Stimulated activated naive CD4-positive, alpha-beta T cell (primary cell): ENCODE results near the gene RBPJ.
"Not testable (repeated sequence)": the region's sequence is repeated elsewhere in the genome, so short reads cannot be mapped to it uniquely, and the experiment has no call there.

Source experiments
- DNase-seq, 6 experiments: peaks; one replicate each; lab custom pipeline; 2025; lab: John Stamatoyannopoulos, UW

The RBPJ gene

GRCh38 chr4:26342328-26343037, 21.7 kb downstream of the RBPJ start:
- no peak for DNase-seq

- DNase-seq = no peak
These were observed 22.2 kb downstream of the RBPJ start for GRCh38 chr4:26343038-26343398.

GRCh38 chr4:26344901-26345564, 24.2 kb downstream of the RBPJ start:
- DNase-seq = no peak

GRCh38 chr4:26345565-26345938, 24.7 kb downstream of the RBPJ start:
- no peak for DNase-seq

- no peak for DNase-seq
These were observed 25.4 kb downstream of the RBPJ start for GRCh38 chr4:26346203-26346620.

GRCh38 chr4:26349496-26349895, 28.7 kb downstream of the RBPJ start:
- no peak for DNase-seq

- no peak for DNase-seq
These were observed 30.9 kb downstream of the RBPJ start for GRCh38 chr4:26351685-26352084.

GRCh38 chr4:26354491-26354890, 33.7 kb downstream of the RBPJ start:
- no peak for DNase-seq

- no peak for DNase-seq
These were observed 34.7 kb downstream of the RBPJ start for GRCh38 chr4:26355392-26356052.

- no peak for DNase-seq
These were observed 35.3 kb downstream of the RBPJ start for GRCh38 chr4:26356081-26356501.

- DNase-seq = not testable (repeated sequence)
These were observed 38.7 kb downstream of the RBPJ start for GRCh38 chr4:26359521-26359920.

GRCh38 chr4:26360273-26360672, 39.5 kb downstream of the RBPJ start:
- DNase-seq = no peak

- no peak for DNase-seq
These were observed 40.0 kb downstream of the RBPJ start for GRCh38 chr4:26360864-26361263.

- DNase-seq = no peak
These were observed 40.5 kb downstream of the RBPJ start for GRCh38 chr4:26361297-26361696.

- no peak for DNase-seq
These were observed 42.1 kb downstream of the RBPJ start for GRCh38 chr4:26362745-26363439.

GRCh38 chr4:26365537-26366150, 44.8 kb downstream of the RBPJ start:
- no peak for DNase-seq

GRCh38 chr4:26367811-26368210, 47.0 kb downstream of the RBPJ start:
- no peak for DNase-seq

- no peak for DNase-seq
These were observed 47.9 kb downstream of the RBPJ start for GRCh38 chr4:26368685-26369084.

- DNase-seq = no peak
These were observed 48.3 kb downstream of the RBPJ start for GRCh38 chr4:26369132-26369531.

- no peak for DNase-seq
These were observed 48.8 kb downstream of the RBPJ start for GRCh38 chr4:26369581-26369980.

GRCh38 chr4:26372076-26372475, 51.3 kb downstream of the RBPJ start:
- DNase-seq = no peak

- peak in 5 of 6 experiments; percentile 1 to 71 (median 53) for DNase-seq
These were observed 51.8 kb downstream of the RBPJ start for GRCh38 chr4:26372525-26373172.
